PC-9 (cell line): ENCODE results near the gene SLC22A23.

ENCODE experiments used
- CTCF ChIP-seq: fragments of 200-600 bp; sonication (generic); conservative IDR thresholded peaks from 2 replicates; pipeline ENCODE4 v1.6.1; 2017; ENCODE audit warnings: mixed run types, antibody characterized with exemption, mild to moderate bottlenecking, moderate library complexity
- EZH2 ChIP-seq: fragments of 200-600 bp; sonication (generic); IDR thresholded peaks from 2 replicates; pipeline ENCODE4 v1.8.0; 2017; ENCODE audit warnings: antibody characterized with exemption, low read depth

GRCh38 chr6:3321875-3322274, 135.0 kb downstream of the SLC22A23 start:
- no peak for TF ChIP-seq CTCF
- no peak for TF ChIP-seq EZH2
